HG03045 (cell line): ENCODE data around the gene MANF.
"Not testable (repeated sequence)": the region's sequence is repeated elsewhere in the genome, so short reads cannot be mapped to it uniquely, and the experiment has no call there.

Experiments
- ATAC-seq: cut with Tn5 transposase; IDR thresholded peaks from one replicate; pipeline ENCODE4 v1.9.1; 2021; ENCODE audit warnings: mild to moderate bottlenecking, moderate library complexity; ENCODE audit not compliant: unreplicated experiment

MANF gene

GRCh38 chr3:51371943-51372557, 13.0 kb upstream of the MANF start:
- no peak for ATAC-seq

GRCh38 chr3:51373658-51374421, 11.3 kb upstream of the MANF start:
- no peak for ATAC-seq

- no peak for ATAC-seq
Observed at GRCh38 chr3:51374456-51374855, 10.6 kb upstream of the MANF start.

GRCh38 chr3:51375136-51375535, 10.0 kb upstream of the MANF start:
- no peak for ATAC-seq

- no peak for ATAC-seq
Observed at GRCh38 chr3:51375571-51375970, 9.5 kb upstream of the MANF start.

- ATAC-seq, result no peak
Observed at GRCh38 chr3:51378065-51378464, 7.0 kb upstream of the MANF start.

GRCh38 chr3:51378726-51379125, 6.4 kb upstream of the MANF start:
- no peak for ATAC-seq

GRCh38 chr3:51379301-51379700, 5.8 kb upstream of the MANF start:
- no peak for ATAC-seq

GRCh38 chr3:51379746-51380455, 5.2 kb upstream of the MANF start:
- ATAC-seq, result no peak

- no peak for ATAC-seq
Observed at GRCh38 chr3:51380601-51381332, 4.3 kb upstream of the MANF start.

GRCh38 chr3:51381333-51381705, 3.8 kb upstream of the MANF start:
- ATAC-seq, result no peak

GRCh38 chr3:51382076-51382745, 2.9 kb upstream of the MANF start:
- ATAC-seq, result no peak

GRCh38 chr3:51382947-51383578, 2.0 kb upstream of the MANF start:
- ATAC-seq, result no peak

GRCh38 chr3:51384055-51384725, 901 bp upstream of the MANF start:
- peak; percentile 23 for ATAC-seq

- ATAC-seq, result no peak
Observed at GRCh38 chr3:51385621-51386091, 565 bp downstream of the MANF start.

- no peak for ATAC-seq
Observed at GRCh38 chr3:51386159-51386851, 1.2 kb downstream of the MANF start.

GRCh38 chr3:51386852-51387229, 1.8 kb downstream of the MANF start:
- ATAC-seq, result no peak

GRCh38 chr3:51387281-51387680, 2.2 kb downstream of the MANF start:
- not testable (repeated sequence) for ATAC-seq
